NCI-H748 (cell line): Measurements from ENCODE around the gene SLC34A1.
"Not testable (repeated sequence)": the region's sequence is repeated elsewhere in the genome, so short reads cannot be mapped to it uniquely, and the experiment has no call there.

Experiments
- DNase-seq: peaks from one replicate; lab custom pipeline; 2025; ENCODE audit not compliant: unreplicated experiment; lab: John Stamatoyannopoulos, UW

The SLC34A1 gene

GRCh38 chr5:177367981-177368868, 16.0 kb upstream of the SLC34A1 start:
- no peak for DNase-seq

GRCh38 chr5:177368869-177369644, 15.2 kb upstream of the SLC34A1 start:
- DNase-seq, result no peak

DNA sequence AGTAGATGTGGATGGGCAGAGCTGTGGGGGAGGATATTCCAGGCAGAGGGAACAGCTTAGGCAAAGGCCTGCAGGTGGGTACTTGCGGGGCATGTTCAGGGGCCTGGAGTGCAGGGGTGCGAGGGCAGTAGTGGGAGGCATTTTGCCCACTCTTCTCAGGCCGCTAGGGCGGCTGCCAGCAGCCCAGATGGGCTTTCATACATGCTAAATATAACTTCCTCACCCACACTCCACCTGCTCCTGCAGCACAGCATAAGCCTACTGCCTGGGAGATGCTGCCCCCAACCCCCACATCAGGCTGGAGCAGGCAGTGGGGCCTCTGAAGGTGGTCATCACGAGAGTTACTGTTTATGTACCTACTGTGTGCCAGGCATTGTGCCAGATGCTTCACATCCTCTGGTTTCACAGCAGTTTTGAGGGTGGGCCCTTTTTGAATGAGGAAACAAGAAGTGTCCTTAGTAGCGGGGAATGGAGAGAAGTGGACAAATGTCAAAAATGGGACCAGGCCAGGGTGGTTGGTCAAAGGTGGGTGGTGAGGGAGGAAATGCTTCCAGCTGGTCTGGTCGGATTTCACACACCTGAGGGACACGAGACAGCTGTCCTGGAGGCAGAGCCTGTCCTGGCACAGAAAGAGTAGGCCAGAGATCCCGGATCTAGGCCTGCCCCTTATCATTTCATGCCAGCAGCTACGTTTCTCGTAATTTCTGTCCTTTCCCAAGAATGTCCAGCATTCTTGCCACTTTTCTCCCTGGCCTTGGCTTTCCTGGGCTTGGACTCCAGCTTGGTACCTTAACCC, 14.4 kb upstream of the SLC34A1 start:
- DNase-seq, result no peak

DNA sequence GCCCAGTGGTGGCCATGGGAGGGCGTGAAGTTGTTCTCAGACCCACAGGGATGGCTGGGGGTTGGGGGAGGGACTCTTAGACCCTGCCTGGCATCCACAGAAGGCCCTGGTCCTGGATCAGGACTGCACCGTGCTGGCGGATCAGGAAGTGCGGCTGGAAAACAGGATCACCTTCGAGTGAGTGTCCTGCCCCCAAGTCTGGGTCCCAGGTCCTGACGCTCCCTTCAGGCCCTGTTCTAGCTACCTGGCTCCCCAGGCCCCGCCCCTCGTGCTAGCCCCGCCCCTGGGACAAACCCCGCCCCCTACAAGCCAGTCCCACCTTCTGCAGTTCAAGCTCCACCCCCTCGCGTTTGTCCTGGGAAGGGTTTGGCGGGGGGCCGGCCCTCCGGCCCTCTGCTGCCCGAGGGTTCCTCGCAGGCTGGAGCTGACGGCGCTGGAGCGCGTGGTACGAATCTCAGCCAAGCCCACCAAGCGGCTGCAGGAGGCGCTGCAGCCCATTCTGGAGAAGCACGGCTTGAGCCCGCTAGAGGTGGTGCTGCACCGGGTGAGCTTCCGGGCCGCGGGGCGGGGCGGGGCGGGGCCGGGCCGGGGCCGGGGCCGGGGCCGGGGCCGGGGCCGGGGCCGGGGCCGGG, 13.6 kb upstream of the SLC34A1 start:
- peak; percentile 37 for DNase-seq

DNA sequence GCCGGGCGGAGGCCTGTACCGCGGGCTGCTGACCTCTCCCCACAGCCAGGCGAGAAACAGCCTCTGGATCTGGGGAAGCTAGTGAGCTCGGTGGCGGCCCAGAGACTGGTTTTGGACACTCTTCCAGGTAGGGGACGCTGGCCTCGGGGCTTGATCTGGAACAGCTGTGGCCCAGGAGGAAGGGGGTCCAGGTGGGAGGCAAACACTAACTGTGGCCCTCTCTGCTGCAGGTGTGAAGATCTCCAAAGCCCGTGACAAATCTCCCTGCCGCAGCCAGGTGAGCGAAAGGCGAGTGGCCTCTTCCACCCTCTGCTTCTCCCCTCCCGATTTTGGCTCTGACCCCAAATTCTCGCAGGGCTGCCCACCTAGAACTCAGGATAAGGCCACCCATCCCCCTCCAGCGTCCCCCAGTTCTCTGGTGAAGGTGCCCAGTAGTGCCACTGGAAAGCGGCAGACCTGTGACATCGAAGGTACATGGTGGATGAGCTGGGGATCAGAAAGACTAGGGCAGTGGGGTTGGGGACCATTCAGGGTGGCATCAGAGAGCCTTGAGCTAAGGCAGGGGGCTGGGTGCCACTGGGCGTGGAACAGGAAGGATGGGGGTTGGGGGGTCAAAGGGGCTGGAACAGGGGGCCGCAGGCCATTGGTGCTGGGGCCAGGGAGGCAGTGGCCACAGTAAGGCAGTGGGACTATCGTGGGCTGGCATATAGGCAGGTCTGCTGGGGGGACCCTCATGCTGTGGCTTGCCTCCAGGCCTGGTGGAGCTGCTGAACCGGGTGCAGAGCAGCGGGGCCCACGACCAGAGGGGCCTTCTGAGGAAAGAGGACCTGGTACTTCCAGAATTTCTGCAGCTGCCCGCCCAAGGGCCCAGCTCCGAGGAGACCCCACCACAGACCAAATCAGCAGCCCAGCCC, 12.9 kb upstream of the SLC34A1 start:
- no peak for DNase-seq

GRCh38 chr5:177372034-177372896, 12.0 kb upstream of the SLC34A1 start:
- no peak for DNase-seq

- no peak for DNase-seq
Measured at GRCh38 chr5:177372910-177373309, 11.3 kb upstream of the SLC34A1 start.

DNA sequence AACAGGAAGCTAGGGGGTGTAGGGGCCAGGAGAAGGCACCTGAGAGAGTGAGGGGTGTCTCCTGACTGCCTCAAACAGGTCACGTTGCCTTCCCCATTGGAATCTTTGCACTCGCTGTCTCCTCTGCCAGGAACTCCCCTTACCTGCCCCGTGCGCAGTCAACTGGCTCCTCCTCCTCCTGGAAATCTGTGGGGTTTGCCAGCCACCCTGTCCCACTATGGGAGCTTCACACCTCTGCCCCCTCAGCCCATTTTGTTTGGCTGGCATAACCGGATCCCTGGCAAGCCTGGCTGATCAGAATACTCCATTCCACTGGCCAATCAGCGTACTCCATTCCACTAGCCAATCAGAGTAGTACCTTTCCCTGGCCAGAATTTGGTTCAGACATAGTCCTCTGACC, 10.4 kb upstream of the SLC34A1 start:
- DNase-seq, result no peak

DNA sequence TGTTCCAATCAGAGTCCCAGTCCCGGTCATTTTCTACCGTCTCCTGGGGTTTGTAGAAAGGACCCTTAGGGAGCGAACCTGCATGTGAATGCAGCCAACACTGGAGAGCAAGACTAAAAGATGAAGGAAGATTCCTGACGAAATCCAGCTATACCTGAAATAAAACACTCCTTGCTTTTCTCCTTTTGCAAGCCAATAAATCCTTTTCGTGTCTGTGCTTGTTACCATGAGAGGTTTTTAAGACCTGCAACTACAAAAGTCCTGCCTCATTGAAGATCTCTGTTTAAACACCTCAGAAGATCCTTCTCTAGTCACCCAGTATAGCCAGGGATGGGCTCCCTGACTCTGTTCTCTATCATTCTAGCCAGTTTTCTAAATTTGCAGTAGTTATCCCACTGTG, 10.0 kb upstream of the SLC34A1 start:
- DNase-seq, result no peak

DNA sequence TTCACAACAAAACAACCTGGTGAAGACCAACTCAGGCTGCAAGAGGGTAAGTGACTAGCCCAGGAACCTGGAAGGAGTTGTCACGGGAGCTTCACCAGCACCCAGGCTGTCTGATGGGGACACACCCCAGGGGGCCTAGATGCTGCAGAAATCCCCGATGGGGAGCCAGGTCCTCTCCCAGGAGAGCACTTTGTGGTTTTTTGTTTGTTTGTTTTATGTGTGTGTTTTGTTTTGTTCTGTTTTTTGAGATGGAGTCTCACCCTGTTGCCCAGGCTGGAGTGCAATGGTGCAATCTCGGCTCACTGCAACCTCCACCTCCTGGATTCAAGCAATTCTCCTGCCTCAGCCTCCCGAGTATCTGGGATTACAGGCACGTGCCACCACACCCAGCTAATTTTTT, 8.7 kb upstream of the SLC34A1 start:
- DNase-seq, result not testable (repeated sequence)

GRCh38 chr5:177376107-177376506, 8.1 kb upstream of the SLC34A1 start:
- no peak for DNase-seq

DNA sequence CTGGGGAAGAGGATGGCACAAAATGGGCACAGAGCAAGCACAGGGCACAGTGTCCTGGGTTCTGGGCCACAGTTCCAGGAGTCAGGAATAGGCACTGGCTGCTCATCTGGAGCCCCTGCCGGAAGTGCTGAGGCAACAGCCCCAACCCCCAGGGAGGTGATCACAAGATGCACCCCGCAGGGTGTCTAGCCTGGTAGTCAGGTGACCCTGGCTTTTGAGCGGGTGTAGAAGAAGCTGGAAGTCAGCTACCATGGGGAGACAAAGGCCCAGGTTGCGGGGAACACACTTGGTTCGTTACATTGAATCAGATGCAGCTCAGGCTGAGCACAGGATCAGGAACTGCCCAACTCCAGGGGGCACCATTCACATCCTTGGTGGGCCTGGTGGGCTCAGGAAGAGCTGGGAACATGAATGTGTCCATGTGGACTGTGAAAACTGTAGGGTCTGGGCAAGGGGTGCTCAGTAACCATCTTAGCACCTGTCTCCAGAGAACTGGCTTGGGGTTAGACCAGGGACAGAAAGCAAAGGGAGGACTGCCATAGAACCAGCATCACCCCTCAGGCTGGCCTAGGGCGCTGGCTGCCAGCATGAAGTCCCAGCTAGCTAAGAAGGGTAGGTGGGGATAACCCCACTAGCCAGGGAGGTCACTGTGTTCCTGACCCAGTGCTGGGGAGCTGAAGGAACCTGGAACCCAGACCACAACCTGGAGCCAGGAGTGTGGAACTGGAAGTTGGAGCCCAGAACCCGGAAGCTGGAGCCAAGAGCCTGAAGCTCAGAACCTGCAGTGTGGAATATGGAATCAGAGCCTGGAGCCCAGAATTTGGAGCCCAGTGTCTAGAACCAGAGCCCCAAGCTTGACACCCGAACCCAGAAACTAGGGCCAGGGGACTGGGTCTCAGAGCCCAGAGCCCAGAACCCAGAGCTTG, 6.1 kb upstream of the SLC34A1 start:
- DNase-seq, result no peak

- no peak for DNase-seq
Measured at GRCh38 chr5:177378884-177379883, 5.0 kb upstream of the SLC34A1 start.

GRCh38 chr5:177380805-177381126, 3.5 kb upstream of the SLC34A1 start:
- DNase-seq, result no peak

DNA sequence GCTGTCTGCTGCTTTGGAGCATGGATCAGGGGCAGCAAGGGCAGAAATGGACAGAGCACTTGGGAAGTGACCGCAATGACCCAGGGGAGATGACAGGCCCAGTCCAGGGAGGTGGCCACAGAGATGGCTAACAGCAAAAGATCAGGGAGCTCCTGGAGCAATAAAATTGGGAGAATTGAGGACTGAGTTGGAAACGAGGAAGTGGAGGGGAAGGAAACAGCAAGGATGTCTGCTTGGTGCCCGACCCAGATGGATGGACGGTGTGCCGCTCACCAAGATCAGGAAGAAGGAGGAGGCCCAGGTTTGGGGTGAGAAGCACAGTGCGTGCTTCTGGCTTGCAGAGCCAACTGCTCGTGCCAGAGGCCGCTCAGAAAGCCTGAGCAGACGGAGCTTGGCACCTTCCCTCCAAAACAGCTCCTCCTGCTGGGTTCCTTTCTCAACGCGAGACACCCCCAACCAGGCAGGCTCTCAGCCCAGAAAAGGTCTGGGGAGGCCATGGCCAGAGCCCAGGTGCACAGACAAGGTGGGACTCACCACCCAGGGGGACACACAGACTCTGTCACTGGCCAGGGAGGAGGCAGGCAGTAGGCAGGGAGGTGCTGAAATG, 1.7 kb upstream of the SLC34A1 start:
- peak; percentile 18 for DNase-seq

DNA sequence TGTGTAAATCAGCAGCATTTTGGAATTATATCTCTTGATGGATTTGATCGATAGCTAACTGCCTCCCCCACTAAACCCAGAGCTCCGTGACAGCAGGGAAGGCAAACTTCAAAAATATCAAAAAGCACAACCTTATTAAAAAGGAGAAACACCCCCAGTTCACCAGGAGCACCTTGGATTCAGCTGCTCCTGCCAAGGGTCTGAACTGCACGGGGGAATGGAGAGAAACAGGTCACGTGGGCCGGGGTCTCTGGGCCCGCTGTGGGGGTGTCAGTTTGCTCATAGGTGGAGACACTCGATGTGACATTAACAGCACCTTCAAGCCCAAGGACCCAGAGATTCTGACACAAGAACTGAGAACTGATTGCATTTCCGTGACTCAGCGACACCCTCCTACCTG, 1.1 kb upstream of the SLC34A1 start:
- DNase-seq, result no peak
